Subcutaneous abdominal adipose tissue (tissue), 5 donors: Measurements from ENCODE around the gene MSI2.
"Not testable (repeated sequence)": the region's sequence is repeated elsewhere in the genome, so short reads cannot be mapped to it uniquely, and the experiment has no call there.

Experiments
- H3K27ac ChIP-seq: one replicate; pipeline ENCODE4 v1.7.0; 2013; ENCODE audit warnings: low read depth, mild to moderate bottlenecking, inconsistent platforms, low read length, moderate library complexity
- H3K27me3 ChIP-seq, 5 donors: one replicate each; pipeline ENCODE4 v1.7.0; 2013; ENCODE audit warnings: low read length in 5 of 5, inconsistent platforms in 1 of 5; ENCODE audit not compliant: control insufficient read depth in 5 of 5, insufficient read depth in 4 of 5
- H3K36me3 ChIP-seq, 5 donors: one replicate each; pipeline ENCODE4 v1.7.0; 2013; ENCODE audit warnings: low read length in 5 of 5; ENCODE audit not compliant: control insufficient read depth in 5 of 5, insufficient read depth in 5 of 5
- H3K4me1 ChIP-seq, 5 donors: one replicate each; pipeline ENCODE4 v1.7.0; 2013; ENCODE audit warnings: low read length in 5 of 5, mild to moderate bottlenecking in 3 of 5, moderate library complexity in 1 of 5; ENCODE audit not compliant: control insufficient read depth in 5 of 5, insufficient read depth in 5 of 5
- H3K4me3 ChIP-seq, 5 donors: one replicate each; pipeline ENCODE4 v1.7.0; 2013; ENCODE audit warnings: low read length in 5 of 5, low read depth in 1 of 5
- H3K9ac ChIP-seq, 5 donors: one replicate each; pipeline ENCODE4 v1.7.0; 2013; ENCODE audit warnings: low read length in 5 of 5, mild to moderate bottlenecking in 4 of 5, moderate library complexity in 3 of 5
- H3K9me3 ChIP-seq, 5 donors: one replicate each; pipeline ENCODE4 v1.7.0; 2013; ENCODE audit warnings: low read length in 5 of 5; ENCODE audit not compliant: control insufficient read depth in 5 of 5
- donor health status: healthy.
- donor health status: healthy.
- donor health status: healthy.
- donor health status: healthy.
- donor health status: healthy.

The MSI2 gene

DNA sequence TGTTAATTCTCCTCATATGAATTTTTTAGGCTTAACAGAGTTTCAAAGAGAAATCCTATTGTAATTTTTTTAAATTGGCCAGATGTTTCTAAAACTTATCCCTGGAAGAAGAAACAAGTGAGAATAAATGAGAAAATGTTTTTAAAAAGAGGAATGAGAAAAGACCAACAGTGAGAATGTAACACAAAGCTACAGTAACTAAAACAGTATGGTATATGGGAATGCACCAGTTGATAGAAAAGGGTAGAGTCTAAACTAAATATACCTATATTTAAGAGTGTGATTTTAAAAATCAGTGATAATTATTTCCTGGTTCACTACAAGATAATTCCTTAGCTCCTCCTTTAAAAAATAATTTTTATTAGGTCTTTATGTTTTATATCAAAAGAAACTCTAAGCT is 360.9 kb downstream of the MSI2 start:
- Histone ChIP-seq H3K9me3 (no peaks in the 10 kb centered on the region), H3K9ac (no peak overlapping the region), H3K27ac (no peak overlapping the region), H3K27me3 (no peaks in the 10 kb centered on the region), H3K4me1 (peaks cover 0 to 3% (median under 1%) of the 10 kb centered on the region in 5 donors), H3K36me3 (peaks cover 0 to 5% (median 4%) of the 10 kb centered on the region in 5 donors), H3K4me3 (no peak overlapping the region)

DNA sequence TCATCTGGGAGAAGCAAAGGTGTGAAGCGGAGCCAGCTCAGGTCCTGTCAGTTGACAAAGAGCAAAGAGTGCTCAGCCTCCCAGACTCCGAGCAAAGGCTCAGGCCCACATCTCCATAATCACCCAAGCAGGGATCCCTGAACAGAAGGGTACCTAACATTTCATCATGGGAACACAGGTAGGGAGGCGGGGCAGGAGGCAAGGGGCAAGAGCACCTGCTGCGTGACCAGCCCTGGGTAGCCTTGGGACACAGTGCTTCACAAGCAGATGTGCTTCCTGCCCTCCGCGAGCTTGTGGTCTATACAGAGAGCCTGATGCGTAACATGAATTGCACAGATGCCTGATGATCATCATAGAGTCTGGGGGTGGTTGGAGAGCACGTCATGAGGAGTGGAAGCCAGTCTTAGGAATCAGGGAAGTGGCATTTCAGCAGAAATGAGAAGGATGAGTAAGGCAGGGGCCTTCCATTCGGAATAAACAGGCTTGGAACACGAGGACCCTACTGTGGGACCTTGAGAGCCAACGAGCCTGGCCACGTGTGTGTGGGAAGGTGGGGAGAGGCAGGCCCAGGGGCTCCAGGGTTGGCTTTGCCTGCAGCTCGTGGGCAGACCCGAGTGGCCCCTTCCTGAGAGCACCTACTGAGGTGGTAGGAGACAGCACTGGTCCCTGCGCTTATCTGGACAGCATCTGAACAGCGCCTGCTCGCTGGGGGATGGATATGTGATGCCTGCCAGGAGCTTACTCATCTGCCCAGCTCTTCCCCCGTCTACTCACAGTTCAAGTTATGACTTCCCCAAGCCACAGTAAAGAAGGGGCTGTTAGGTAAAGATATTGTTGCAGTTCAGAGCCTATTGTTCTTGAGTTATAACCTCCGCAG is 363.0 kb downstream of the MSI2 start:
- H3K4me3 ChIP-seq, result no peak overlapping the region
- H3K9ac ChIP-seq, result no peak overlapping the region
- H3K27me3 ChIP-seq, result no peaks in the 10 kb centered on the region
- peaks cover 0 to 13% (median 8%) of the 10 kb centered on the region in 5 donors for H3K4me1 ChIP-seq
- no peak overlapping the region for H3K27ac ChIP-seq
- H3K9me3 ChIP-seq, result no peaks in the 10 kb centered on the region
- H3K36me3 ChIP-seq, result peaks cover 0 to 5% (median 4%) of the 10 kb centered on the region in 5 donors

DNA sequence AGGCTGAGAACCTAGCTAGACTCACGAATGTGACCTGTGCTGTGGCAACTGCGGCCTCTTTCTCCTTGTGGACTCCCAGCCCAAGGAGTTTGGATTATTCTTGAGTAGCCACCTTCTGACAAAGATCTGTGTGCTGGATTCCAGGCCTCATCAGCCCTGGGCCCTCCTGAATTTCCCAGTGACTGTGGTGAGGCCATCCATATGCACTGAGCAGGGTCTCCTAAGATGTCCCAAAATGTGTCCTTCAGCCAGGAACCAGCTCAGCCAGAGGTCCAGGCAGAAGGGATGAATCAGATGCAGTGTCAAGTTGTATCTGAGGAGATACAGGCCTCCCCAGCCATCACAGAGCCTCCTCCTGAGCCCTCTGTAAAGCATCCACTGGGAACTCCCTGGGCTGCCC is 364.3 kb downstream of the MSI2 start:
- H3K9ac ChIP-seq, result no peak overlapping the region
- H3K4me3 ChIP-seq, result no peak overlapping the region
- peaks cover 0 to 13% (median 8%) of the 10 kb centered on the region in 5 donors for H3K4me1 ChIP-seq
- H3K36me3 ChIP-seq, result peaks cover 0 to 5% (median 4%) of the 10 kb centered on the region in 5 donors
- no peaks in the 10 kb centered on the region for H3K27me3 ChIP-seq
- H3K9me3 ChIP-seq, result no peaks in the 10 kb centered on the region
- H3K27ac ChIP-seq, result no peak overlapping the region

GRCh38 chr17:57621791-57622190 is 365.5 kb downstream of the MSI2 start:
- H3K4me3 ChIP-seq, H3K9me3 ChIP-seq, H3K27me3 ChIP-seq, H3K9ac ChIP-seq, H3K36me3 ChIP-seq, H3K27ac ChIP-seq: not testable (repeated sequence)
- H3K4me1 ChIP-seq, result peaks cover 0 to 13% (median 8%) of the 10 kb centered on the region in 5 donors

- no peak overlapping the region for H3K27ac ChIP-seq
- H3K9ac ChIP-seq, result no peak overlapping the region
- peaks cover 0 to 13% (median 8%) of the 10 kb centered on the region in 5 donors for H3K4me1 ChIP-seq
- H3K36me3 ChIP-seq, result peaks cover 0 to 4% (median 0%) of the 10 kb centered on the region in 5 donors
- no peaks in the 10 kb centered on the region for H3K27me3 ChIP-seq
- no peak overlapping the region for H3K4me3 ChIP-seq
- H3K9me3 ChIP-seq, result no peaks in the 10 kb centered on the region
These were observed 366.0 kb downstream of the MSI2 start for GRCh38 chr17:57622306-57622682.

GRCh38 chr17:57622683-57623433 is 366.5 kb downstream of the MSI2 start:
- H3K9ac ChIP-seq, result no peak overlapping the region
- H3K4me1 ChIP-seq, result peaks cover 0 to 13% (median 8%) of the 10 kb centered on the region in 5 donors
- no peak overlapping the region for H3K27ac ChIP-seq
- no peaks in the 10 kb centered on the region for H3K9me3 ChIP-seq
- peaks cover 0 to 4% (median 0%) of the 10 kb centered on the region in 5 donors for H3K36me3 ChIP-seq
- H3K4me3 ChIP-seq, result peak overlapping the region in 2 of 5 donors; percentile 10 to 34
- H3K27me3 ChIP-seq, result no peaks in the 10 kb centered on the region

- H3K9ac ChIP-seq, result no peak overlapping the region
- H3K4me1 ChIP-seq, result peaks cover 0 to 13% (median 8%) of the 10 kb centered on the region in 5 donors
- no peaks in the 10 kb centered on the region for H3K27me3 ChIP-seq
- peaks cover 0 to 4% (median 0%) of the 10 kb centered on the region in 5 donors for H3K36me3 ChIP-seq
- no peak overlapping the region for H3K27ac ChIP-seq
- H3K4me3 ChIP-seq, result no peak overlapping the region
- H3K9me3 ChIP-seq, result no peaks in the 10 kb centered on the region
These were observed 367.3 kb downstream of the MSI2 start for GRCh38 chr17:57623620-57624019.

- Histone ChIP-seq H3K9me3 (no peaks in the 10 kb centered on the region), H3K27me3 (no peaks in the 10 kb centered on the region), H3K36me3 (peaks cover 0 to 4% (median 0%) of the 10 kb centered on the region in 5 donors), H3K27ac (no peak overlapping the region), H3K4me3 (no peak overlapping the region), H3K4me1 (peaks cover 0 to 13% (median 8%) of the 10 kb centered on the region in 5 donors), H3K9ac (no peak overlapping the region)
These were observed 368.1 kb downstream of the MSI2 start for GRCh38 chr17:57624386-57624785.

GRCh38 chr17:57625511-57625910 is 369.2 kb downstream of the MSI2 start:
- no peak overlapping the region for H3K9ac ChIP-seq

DNA sequence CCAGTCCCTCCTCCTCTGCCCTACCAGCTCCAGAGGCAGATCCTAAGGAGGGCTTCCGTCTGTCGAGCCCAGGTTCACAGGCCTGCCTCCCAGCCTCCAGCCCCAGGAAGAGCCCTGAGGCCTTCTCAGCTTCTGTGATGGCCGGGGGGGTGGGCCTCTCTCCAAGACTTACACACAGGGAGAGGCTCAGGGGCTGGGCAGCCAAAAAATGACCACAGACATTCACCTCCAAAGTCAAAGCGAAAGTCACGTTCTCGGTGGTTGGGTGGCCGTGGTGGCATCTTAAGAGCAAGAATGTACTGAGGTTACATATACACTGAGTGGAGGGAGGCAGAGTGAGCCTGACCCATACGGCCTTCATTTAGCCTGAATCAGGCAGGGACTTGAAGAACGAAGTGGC is 369.6 kb downstream of the MSI2 start:
- H3K4me1 ChIP-seq, result peaks cover 0 to 13% (median 8%) of the 10 kb centered on the region in 5 donors
- H3K27me3 ChIP-seq, result no peaks in the 10 kb centered on the region
- H3K9me3 ChIP-seq, result no peaks in the 10 kb centered on the region
- no peak overlapping the region for H3K9ac ChIP-seq
- H3K4me3 ChIP-seq, result no peak overlapping the region
- peaks cover 0 to 4% (median 0%) of the 10 kb centered on the region in 5 donors for H3K36me3 ChIP-seq
- no peak overlapping the region for H3K27ac ChIP-seq

More at GRCh38 chr17:57625511-57625910, 369.2 kb downstream of the MSI2 start:
- H3K27ac ChIP-seq, result no peak overlapping the region
- H3K27me3 ChIP-seq, result no peaks in the 10 kb centered on the region
- no peaks in the 10 kb centered on the region for H3K9me3 ChIP-seq
- H3K4me3 ChIP-seq, result no peak overlapping the region
- peaks cover 0 to 13% (median 8%) of the 10 kb centered on the region in 5 donors for H3K4me1 ChIP-seq
- peaks cover 0 to 4% (median 0%) of the 10 kb centered on the region in 5 donors for H3K36me3 ChIP-seq
